ENCODE data around the gene SH3GL1.
"Not testable (repeated sequence)": the region's sequence is repeated elsewhere in the genome, so short reads cannot be mapped to it uniquely, and the experiment has no call there.

SH3GL1 gene

DNA sequence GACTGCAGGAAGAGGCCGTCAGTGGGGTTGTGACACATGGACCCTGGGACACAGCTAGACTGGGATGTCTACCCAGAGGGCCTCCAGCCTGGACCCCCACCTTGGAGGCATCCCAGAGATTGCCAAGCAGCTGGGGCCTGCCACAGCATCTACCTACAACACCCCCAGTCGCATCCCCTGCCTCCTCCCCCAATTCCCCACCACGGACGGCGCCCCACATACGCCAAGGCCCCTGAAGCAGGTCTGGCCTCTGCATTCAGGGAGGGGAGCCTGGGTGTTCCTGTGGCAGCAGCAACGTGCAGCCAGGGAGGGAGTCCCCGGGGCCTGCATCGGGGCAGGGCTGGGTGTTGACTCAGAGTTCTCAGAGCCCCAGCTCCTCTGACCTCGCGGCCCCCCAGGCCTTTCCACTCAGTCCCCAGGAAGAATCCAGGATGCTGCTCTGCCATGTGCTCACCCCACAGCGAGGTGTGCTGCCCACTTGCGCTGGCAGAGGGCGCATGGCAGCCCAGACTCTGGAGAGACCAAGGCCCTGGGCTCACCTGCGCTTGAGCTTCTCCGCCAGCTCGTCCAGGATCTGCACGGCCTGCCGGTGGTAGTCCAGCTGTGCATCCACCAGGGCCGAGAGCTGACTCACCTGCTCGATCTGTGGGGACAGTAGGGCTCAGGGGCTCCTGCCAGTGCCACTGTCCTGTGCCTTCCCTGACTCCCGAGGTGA lies 37.4 kb downstream of the SH3GL1 start:
- no peak for DNase-seq

DNA sequence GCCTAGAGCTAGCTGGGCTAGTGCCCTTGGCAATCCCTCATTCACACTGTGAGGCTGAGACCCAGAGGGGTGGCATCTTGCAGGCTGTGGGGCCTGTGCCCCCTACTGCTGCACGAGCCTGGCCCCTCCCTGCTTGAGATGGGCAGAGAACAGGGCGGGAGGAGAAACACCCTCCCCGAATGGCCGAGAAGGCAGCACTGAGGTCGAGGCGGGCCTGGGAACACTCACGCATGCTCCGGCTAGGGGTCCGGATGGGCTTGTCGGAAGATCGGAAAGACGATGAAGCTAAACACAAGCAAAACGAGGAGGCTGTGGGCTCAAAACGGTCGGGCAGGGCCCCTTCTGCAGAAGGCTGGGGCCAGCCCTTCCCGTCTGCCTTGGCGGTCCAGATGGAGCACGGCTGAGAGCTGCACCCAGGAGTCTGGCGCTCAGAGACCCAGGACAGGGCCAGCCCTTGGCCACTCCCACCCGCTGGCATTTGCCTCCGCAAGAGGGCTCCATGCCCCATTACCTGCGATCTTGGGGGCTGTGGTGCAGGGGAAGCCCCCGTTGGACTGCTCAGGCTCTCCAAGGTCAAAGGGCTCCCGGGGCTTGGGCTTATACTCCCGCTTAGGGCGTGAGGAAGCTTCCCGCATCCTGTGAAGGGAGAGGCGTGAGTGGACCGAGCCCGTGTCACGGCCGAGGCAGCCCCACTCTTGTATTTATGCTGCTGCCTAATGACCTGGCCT lies 38.1 kb downstream of the SH3GL1 start:
- DNase-seq, result no peak

DNA sequence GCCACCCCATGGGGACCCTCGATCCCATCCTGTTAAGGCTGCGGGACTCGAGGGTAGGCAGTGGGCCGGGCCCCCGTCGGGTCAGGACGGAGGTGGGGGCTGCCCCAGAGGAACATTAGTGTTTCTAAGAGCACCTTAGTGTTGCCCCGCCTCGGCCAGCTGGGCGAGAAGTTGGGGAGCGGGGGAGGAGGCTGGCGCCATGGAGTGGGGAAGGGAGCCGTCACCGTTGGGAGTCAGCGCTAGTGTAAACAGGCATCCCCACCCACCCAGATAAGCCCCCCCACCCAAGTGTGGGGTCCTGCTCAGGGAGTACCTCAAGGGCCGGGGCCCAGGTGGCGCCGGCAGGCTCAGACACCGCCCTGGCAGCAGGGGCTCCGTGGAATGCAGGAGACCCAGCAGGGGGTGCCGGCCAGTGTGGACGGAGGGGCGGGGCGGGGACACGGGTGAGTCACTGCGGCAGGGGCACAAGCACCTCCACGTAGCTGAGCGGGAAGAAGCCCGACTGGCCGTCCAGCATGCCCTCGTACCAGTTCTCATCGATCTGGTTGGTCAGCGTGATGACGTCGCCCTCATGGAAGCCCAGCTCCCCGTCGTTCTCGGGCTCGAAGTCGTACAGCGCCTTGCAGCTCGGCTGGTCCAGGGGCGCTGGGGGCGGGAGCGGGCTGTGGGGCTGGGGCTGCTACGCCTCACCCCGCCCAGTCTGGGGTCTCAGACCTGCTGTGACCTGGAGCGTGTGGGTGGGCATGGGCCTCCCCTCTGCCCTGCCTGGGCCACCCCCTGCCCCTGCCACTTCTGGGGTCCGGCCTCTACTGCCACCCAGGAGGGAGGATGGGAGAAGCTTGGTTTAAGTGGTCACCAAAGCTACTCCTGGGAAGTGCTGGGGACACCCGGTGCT lies 38.9 kb downstream of the SH3GL1 start:
- no peak for DNase-seq

DNA sequence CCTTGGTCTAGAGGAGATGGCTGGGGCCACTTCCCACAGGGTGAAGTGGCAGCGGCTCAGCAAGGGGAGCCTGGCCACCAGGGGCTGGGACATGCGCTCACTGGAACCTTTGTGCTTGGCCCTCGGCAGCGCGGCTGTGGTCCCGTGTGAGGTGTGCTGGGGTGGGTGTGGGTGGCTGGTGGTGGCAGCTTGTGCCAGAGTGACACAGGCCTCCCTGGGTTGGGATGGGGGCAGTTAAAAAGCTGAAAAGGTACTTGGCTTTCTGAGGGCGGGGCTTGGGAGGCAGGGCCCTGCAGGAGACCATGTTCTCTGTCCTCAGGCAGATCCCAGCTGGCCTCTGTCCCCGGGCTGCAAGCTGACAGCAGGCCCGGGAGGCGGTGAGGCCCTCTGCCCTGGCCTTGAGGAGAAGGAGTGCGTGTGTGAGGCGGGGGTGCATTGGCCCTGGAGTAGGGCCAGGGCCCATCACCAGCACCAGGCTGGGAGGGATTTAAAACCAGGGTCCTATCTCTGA lies 39.7 kb downstream of the SH3GL1 start:
- no peak for DNase-seq

DNA sequence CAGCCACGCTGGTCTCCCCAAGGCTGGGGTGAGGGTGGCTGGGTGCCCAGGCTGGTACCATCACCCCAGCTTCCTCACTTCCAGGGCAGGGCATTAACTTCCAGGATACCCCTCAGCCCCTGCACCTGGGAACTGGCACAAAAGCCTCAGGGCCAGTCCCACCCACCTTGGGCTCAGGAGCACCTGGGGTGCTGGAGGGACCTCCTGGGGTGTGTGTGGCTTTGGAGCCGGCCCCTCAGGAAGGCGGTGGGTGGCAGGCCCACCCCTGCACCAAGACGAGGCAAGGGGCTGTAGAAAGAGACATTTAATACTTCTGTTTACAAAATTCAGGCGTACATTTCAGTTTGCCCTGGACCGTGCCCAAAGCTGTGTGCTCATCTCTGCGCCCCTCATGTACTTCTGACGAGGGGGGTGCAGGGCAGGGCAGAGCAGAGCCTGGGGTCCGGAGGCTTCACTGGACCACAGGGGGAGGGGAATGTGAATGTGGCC lies 40.2 kb downstream of the SH3GL1 start:
- DNase-seq, result no peak

DNA sequence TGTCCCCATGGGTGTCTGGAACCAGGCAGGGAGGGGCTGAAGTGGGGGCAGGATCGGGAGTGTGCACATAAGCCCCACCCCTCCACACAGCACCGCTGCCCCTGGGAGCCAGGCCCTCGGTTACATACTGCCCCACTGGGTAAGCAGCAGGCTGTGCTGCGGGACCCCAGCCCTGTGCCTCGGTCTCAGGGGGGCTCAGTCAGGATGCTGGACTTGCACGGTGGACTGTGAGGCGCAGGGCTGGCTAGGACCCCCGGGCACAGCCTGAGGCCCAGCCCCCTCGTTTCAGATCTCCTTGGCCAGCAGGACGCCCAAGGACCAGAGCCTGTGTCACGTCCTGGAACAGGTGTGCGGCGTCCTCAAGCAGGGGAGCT lies 40.7 kb downstream of the SH3GL1 start:
- DNase-seq, result no peak

DNA sequence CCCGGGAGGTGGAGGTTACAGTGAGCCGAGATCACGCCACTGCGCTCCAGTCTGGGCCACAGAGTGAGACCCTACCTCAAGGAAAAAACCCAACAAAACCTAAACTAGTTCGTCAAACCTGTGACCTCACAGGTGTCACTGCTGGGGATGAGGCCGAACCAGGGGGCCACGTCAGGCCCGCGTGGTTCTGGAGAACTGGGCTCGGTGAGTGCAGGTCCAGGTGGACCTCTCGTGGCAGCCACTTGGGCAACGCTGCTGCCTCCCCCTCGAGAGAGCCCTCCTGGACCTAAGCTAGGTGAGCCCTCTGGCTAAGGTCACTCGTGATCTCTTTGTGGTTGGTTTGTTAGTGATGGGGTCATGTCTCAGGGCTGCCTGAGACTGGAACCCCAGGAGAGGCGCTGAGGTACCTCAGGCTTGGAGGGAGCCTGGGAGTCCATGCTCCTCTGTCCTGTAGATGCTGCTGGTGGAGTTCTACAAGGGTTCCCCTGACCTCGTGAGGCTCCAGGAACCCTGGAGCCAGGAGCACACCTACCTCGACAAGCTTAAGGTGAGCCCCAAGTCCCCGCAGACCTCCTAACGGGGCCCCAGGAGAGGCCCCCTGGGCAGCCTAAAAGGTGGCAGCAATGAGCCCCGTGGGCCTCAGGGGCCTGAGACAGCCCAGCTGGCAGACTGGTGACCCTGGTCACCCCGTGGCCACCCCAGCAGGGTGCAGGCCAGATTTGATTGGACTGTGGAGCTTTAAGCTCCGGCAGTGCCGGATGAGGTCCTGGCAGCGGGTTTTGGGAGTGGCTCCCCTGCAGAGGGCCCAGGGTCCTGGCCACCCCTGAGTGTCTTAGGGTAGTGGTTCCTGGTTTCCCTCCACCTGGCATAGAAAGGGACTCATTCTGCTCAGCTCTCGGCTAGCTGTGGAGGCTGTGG lies 41.4 kb downstream of the SH3GL1 start:
- no peak for DNase-seq

DNA sequence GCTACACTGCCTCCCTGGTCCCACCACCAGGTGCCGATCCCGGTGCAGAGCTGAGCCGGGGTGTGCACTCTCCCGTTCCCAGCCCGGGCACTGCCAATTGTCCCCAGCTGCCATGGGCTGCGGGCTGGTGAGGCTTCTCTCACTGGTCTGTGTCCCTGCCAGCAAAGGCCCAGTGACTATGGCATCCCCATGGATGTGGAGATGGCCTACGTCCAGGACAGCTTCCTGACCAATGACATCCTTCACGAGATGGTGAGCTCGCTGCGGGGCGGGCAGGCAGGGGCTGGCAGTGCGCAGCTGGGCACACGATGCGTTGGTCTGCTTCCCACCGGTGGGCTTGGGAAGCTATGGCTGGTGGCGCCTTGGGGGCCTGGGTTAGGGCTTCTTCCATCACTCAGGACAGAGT lies 42.4 kb downstream of the SH3GL1 start:
- DNase-seq, result no peak

DNA sequence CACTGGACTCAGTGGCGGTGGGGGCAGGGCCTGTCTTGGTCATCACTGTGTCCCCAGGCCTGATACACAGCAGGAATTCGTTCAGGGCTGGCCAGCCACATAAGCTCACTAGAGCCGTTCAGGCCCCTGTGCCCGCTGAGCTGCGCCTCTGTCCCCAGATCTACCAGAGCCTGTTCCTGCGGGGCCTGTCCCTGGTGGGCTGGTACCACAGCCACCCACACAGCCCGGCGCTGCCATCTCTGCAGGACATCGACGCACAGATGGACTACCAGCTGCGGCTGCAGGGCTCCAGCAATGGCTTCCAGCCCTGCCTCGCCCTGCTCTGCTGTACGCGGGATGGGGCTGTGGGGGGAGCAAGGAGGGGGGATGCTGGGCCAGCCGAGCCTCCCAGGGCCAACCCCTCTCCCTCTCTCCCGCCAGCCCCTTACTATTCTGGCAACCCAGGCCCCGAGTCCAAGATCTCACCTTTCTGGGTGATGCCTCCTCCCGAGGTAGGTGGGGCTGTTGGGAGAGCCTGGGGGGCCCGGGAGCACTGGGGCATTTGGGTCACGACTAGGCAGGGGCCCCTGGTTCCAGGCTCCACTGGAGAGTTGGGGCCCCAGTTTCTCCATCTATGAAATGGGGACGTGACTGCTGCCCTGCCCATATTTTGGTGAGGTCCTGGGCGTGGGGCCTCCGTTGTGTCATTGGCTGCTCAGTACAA lies 43.1 kb downstream of the SH3GL1 start:
- no peak for DNase-seq

DNA sequence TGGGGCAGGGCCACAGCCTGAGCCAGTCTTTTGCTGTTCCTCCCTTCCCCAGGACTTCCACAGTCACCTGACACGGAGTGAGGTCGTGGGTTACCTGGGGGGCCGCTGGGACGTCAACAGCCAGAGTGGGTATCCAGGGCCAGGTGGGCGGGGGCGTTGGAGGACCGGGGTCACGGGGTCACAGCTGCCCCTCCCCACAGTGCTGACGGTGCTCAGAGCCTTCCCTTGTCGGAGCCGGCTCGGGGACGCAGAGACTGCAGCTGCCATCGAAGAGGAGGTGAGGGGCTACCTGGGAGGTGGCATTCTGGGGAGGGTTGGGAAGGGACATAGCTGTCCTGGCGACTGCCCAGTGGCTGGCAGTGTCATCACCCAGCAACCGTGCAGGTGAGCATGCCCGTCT lies 45.5 kb downstream of the SH3GL1 start:
- DNase-seq, result no peak

DNA sequence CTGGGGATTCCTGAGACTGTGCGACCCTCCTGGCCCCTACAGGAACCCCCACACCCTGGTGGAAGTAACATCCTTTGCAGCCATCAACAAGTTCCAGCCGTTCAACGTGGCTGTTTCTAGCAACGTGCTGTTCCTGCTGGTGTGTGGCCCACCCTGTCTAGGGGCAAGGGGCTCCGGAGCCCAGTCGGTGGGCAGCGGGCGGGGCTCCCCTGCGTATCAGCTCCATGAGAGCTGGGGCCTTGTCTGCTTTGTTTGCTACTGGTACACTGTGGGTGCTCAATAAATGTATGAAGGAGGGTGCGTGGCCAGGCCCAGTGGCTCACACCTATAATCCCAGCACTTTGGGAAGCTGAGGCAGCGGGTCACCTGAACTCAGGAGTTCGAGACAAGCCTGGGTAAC lies 46.1 kb downstream of the SH3GL1 start:
- DNase-seq, result no peak

DNA sequence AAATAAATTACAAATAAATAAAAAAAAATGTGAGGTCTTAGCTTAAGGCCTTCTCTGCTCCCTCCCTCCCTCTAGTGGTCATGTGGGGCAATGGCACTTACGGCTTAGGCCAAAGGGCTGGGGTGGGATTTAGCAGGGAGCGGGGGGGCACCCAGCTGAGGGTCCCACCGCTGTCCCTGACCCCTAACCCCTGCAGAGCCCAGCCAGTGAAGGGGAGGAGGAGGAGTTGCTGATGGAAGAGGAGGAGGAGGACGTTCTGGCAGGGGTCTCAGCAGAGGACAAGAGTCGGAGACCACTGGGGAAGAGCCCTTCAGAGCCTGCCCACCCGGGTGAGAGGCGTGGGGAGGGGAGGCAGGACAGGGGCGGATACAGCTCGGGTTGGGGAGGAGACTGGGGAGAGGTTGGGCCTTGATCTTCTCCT lies 47.6 kb downstream of the SH3GL1 start:
- DNase-seq, result peak; percentile 63 to 79 (median 76)

DNA sequence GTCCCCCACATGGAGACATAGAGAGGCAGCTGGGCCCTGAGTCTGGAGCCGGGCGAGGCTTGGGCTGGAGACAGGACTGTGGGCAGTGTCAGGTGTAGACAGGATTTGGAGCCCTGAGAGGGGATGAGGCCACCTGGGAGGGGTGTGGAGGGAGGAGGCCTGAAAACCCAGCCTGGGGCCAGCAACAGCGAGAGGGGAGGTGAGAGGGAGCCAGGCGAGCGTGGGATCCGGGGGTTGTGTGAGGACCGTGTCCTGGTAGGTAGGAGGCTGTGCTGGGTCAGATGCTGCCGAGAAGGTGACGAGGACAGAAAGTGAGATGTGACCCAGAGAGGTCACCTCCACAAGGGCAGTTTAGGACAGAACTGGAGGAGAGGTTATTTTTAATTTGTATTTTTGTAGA lies 49.6 kb downstream of the SH3GL1 start:
- no peak for DNase-seq

DNA sequence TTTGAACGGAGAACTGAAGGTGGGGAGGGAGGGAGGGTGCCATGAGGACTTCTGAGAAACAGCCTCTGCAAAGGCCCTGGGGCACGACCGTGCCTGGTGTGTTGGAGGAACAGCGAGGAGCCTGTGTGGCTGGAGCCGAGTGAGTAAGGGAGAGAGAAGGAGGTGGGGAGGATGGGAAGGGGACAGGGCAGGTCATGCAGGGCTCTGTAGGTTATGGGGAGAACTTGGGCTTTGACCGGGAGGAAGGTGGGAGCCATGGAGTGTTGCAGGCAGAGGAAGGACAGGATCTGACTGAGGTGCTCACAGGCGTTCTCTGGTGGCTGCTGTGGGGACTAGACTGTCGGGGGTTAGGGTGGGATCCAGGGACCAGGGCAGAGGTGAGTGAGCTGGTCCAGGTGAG lies 50.2 kb downstream of the SH3GL1 start:
- DNase-seq, result no peak

DNA sequence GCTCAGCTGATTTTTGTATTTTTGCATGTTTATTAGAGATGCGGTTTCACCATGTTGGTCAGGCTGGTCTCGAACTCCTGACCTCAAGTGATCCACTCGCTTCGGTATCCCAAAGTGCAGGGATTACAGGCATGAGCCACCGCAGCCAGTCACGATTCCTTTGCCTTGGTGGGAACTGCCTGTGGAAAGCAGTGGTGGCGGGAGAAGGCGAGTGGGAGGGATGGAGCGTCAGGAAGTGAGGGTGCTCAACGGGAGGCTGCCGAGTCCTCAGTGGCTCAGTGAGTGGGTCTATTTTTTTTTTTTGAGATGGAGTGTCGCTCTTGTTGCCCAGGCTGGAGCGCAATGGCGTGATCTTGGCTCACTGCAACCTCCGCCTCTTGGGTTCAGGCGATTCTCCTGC lies 51.1 kb downstream of the SH3GL1 start:
- DNase-seq, result not testable (repeated sequence)

DNA sequence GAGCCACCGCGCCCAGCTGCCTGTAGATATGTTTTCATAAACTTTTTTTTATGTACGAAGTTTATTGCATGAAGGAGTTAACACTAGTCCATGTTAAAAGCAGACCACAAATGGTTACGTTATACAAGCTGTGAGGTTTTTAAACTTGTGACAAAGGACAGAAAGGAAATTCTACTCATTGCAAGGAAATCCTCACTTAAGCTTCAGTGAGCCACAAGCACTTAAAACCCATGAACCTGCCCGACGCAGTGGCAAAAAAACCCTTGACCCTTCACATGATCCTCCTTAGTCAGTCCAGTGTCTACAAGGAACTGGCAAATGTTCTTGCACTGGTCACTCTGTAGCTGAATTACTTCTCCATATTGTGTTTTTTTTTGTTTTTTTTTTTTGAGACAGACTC lies 52.8 kb downstream of the SH3GL1 start:
- DNase-seq, result peak; percentile 82 to 86 (median 85)

DNA sequence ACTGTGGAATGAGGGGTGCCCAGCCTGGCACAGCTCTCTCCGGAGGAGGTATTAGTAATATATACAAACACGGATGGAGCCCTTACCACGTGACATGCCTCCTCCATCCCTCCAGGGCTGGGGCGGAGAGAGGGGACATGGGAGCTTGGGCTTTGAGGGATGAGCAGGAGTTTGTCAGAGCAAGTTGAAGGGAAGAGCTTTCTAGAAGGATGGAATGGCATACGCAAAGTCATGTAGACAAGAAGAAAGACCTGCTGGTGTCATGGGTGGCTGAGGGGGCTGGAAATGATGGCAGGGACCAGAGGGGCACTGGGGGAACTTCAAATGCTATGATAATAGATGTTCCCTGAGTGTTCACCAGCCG lies 54.3 kb downstream of the SH3GL1 start:
- DNase-seq, result no peak

DNA sequence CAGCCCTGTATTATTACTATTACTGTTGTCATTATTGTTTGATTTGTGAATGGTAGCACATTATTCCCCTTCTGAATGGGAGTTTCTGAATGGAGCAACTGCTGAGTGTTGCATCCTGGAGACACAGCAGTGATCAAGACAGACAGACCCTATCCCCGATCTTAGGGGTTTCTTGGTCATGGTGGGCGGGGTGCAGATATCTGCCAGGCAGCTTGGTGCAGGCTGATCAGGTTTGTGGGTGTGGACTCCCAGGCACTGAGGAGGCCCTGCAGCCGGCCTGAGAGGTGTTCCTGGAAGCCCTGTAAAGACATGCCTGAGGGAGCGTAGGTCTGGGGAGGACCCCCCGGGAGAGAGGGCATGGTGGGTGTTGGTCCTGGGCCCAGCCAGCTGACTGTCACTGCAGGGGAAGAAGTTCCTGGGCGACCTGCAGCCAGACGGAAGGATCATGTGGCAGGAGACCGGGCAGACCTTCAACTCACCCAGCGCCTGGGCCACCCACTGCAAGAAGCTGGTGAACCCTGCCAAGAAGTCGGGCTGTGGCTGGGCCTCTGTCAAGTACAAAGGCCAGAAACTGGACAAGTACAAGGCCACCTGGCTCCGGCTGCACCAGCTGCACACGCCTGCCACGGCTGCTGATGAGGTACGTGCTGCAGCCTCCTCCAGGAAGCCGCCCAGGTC lies 54.9 kb downstream of the SH3GL1 start:
- DNase-seq, result no peak

DNA sequence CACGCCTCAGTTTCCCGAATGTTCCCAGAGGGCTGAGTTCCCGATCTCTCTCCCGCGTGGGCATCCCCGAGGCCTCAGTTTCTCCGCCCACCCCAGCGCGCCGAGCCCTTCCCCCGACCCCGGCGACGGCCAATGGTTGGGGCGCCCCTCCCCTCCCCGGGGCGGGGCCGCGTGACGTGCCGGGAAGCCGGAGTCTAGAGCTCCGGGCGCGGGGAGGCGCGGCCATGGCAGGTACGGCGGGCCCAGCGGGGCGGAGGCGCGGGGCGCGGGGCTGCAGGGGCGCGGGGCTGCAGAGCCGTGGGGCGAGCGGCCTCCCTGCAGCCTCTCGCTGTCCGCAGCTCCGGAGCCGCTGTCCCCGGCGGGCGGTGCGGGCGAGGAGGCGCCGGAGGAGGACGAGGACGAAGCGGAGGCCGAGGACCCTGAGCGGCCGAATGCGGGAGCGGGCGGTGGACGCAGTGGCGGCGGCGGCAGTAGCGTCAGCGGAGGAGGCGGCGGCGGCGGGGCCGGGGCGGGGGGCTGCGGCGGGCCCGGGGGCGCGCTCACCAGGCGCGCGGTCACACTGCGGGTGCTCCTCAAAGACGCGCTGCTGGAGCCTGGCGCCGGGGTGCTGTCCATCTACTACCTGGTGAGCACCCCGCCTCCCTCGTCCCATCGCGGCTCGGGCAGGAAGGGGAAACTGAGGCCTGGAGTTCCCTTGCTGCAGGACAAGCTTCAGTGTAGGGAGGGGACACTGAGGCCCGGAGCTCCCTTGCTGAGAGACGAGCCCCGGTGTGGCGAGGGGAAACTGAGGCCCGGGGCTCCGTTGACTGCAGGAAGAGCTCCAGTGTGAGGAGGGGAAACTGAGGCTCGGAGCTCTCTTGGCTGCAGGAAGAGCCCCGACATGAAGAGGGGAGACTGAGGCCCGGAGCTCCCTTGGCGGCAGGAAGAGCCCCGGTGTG lies 56.7 kb downstream of the SH3GL1 start, which contains the start of gene MPND:
MPND (plus strand) TSS at position 193 of the 938 bp plus-strand sequence; CDS start at position 225, 32 bp downstream.
- peak; percentile 90 to 98 (median 95) for DNase-seq
